Large intestine (tissue), 3 donors: ENCODE data around the gene ADGRB3. TPM values are rescaled to one million over a fixed set of nuclear protein-coding genes. Genes with fewer than 3 reads are reported as not detected.

Experiments
- DNase-seq, 2 donors: peaks; one replicate each; pipeline versions ENCODE4 v3.0.0 to v3.0.0-alpha.2; 2013
- H3K27ac ChIP-seq: one replicate; pipeline ENCODE4 v1.5.1; 2013; ENCODE audit warnings: low read length
- H3K27me3 ChIP-seq: 2 replicates; pipeline ENCODE4 v1.6.1; 2013; ENCODE audit warnings: low read length; ENCODE audit not compliant: control insufficient read depth, insufficient read depth
- H3K36me3 ChIP-seq: 2 replicates; pipeline ENCODE4 v1.6.1; 2013; ENCODE audit warnings: low read length; ENCODE audit not compliant: control insufficient read depth, insufficient read depth
- H3K4me1 ChIP-seq: one replicate; pipeline ENCODE4 v1.6.1; 2013; ENCODE audit warnings: low read length; ENCODE audit not compliant: control insufficient read depth, insufficient read depth
- H3K4me3 ChIP-seq: one replicate; pipeline ENCODE4 v1.5.1; 2013; ENCODE audit warnings: low read length
- H3K9me3 ChIP-seq: one replicate; pipeline ENCODE4 v1.6.1; 2013; ENCODE audit warnings: mild to moderate bottlenecking, low read depth, low read length, moderate library complexity; ENCODE audit not compliant: control insufficient read depth
- WGBS: methylation state at CpG from one replicate; pipeline ENCODE4 v1.1.5; 2013; ENCODE audit warnings: low lambda C conversion rate; ENCODE audit not compliant: insufficient coverage; 5-methylcytosine and 5-hydroxymethylcytosine counted together
- polyA plus RNA-seq: library from polyadenylated mRNA; unstranded; fragments of 120-200 nt; gene quantifications from one replicate; pipeline ENCODE4 v1.2.1, GENCODE V29; 2013

Gene ADGRB3
- polyA plus RNA-seq, 1 donor = 8.3 TPM

DNA sequence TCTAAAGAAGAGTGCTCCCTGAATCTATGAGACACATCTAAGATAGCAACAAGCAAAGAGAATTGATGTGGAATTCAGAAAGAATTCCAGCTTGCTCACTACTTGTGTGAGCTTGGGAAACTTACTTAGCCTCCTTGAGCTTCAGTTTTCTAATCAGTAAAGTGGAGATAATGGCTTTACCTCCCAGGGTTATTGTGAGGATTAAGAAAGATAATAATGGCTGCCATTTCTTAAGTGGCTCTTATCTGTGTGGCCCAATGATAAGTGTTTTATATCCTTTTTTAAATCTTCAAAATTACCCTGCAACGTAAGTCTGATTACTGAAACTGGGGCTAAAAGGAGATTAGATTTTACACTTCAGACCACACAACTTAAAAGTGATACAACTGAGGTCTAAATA is 743.2 kb downstream of the ADGRB3 start:
- WGBS = no CpG with 5 or more reads among the region's 1 CpG
- no peaks in the 10 kb centered on the region for H3K27me3 ChIP-seq
- no peak overlapping the region for H3K4me3 ChIP-seq
- H3K36me3 ChIP-seq = no peaks in the 10 kb centered on the region
- no peak overlapping the region for H3K27ac ChIP-seq
- no peaks in the 10 kb centered on the region for H3K4me1 ChIP-seq
- DNase-seq = no peak
- no peaks in the 10 kb centered on the region for H3K9me3 ChIP-seq

DNA sequence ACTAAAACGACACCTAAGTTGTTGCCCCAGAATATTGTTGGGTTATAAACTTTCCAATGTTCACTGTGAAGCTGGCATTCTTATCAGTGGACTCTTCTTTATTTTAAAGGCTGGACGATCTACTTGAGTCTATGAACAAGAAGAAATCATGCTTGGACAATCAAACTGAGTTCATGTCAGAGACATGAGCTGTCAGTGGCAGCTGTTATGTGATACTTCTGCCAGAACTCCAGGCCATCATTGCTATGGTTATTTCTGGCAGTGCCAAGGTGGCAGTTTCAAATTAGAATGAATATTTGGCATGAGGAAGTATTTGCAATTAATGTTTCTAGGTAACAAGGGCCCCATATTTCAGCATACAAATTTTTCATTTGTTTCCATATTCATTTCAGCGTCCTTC is 744.4 kb downstream of the ADGRB3 start:
- 60% methylated on average over 2 of the region's 3 CpGs for WGBS
- no peak for DNase-seq

DNA sequence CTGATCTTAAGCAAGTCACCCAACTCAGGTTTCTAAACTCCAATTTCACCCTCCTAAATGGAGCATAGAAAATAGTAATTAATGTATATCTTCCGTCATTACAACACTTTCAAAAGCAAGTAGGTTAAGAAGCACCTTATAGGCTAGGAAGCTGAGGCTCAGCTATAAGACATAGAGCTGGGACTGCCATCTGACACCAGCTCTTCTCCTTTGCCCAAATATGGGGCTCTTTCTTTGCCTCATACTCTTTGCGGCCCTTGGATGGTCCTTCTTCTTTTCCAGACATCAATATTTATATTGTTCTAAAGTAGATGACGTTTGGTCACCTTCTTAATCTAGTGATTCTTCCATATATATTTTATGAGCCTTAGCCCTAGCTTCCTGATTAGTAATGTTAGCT is 748.5 kb downstream of the ADGRB3 start:
- WGBS = 55% methylated on average over 2 of the region's 3 CpGs
- Histone ChIP-seq H3K4me1 (no peaks in the 10 kb centered on the region), H3K9me3 (no peaks in the 10 kb centered on the region), H3K27me3 (no peaks in the 10 kb centered on the region), H3K27ac (no peak overlapping the region), H3K4me3 (no peak overlapping the region), H3K36me3 (no peaks in the 10 kb centered on the region)
- no peak for DNase-seq

More for the DNA sequence above, 744.4 kb downstream of the ADGRB3 start:
- H3K27ac ChIP-seq = no peak overlapping the region
- H3K36me3 ChIP-seq = no peaks in the 10 kb centered on the region
- H3K4me3 ChIP-seq = no peak overlapping the region
- H3K9me3 ChIP-seq = no peaks in the 10 kb centered on the region
- no peaks in the 10 kb centered on the region for H3K27me3 ChIP-seq
- no peaks in the 10 kb centered on the region for H3K4me1 ChIP-seq

DNA sequence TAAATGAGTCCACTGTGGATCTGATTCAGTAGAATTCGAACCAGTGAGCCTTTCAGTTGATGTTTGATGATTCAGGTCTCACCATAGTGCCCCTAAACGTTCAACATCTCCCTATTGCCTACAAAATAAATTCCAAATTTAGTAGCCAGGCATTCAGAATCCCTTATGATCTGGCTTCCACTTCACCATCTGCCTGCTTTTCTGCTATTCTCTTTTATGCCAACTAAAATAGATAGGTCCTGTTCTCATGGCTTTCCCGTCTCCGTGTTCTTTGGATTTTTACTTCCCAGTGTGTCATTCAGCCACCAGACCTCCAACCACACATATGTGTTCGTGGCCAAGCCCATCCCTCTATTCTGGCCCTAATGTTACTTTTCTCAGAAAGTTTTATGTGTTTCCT is 751.3 kb downstream of the ADGRB3 start:
- DNase-seq = no peak
- Histone ChIP-seq H3K36me3 (no peaks in the 10 kb centered on the region), H3K9me3 (no peaks in the 10 kb centered on the region), H3K4me3 (no peak overlapping the region), H3K4me1 (no peaks in the 10 kb centered on the region), H3K27me3 (no peaks in the 10 kb centered on the region), H3K27ac (no peak overlapping the region)
- WGBS = no CpG with 5 or more reads among the region's 5 CpGs

DNA sequence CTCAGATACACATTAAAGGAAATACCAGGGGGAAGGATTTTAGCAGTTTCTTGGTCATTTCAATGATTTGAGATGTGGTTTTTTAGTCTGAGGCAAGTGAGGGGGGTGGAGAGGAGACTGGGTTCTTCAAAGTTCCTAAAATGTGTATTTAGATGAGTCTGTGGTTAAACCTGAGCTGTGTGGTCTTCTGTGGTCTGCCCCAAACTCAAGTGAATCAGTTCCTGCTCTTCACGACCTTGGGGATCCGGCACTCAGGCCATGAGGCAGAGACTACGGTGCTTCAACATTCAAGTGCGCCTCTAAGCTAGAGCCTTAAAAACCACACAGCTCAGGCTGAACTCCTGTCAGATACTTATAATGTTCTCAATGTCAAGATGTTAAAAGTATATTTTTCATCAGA is 755.0 kb downstream of the ADGRB3 start:
- Histone ChIP-seq H3K4me1 (no peaks in the 10 kb centered on the region), H3K27ac (no peak overlapping the region), H3K4me3 (no peak overlapping the region), H3K9me3 (no peaks in the 10 kb centered on the region), H3K36me3 (no peaks in the 10 kb centered on the region), H3K27me3 (no peaks in the 10 kb centered on the region)
- no peak for DNase-seq
- no CpG with 5 or more reads among the region's 4 CpGs for WGBS

DNA sequence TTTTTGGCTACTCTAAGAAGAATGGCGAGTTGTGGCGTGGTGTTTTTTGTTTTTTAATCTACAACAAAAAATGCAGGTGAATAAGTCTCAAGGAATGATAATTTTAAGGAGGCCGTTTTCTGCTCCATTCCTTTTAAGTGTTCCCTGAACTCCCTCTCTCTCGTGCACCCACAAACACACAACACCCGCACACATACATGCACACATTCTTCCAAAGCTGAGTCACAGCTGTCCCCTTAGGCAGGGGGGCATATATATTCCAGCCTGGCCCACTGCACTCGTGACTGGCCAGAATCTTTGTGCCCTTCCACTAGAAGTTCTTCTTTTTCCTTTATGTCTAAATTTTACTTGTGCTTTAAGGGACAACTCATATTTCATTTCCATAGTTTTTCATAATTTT is 756.0 kb downstream of the ADGRB3 start:
- Histone ChIP-seq H3K27me3 (no peaks in the 10 kb centered on the region), H3K9me3 (no peaks in the 10 kb centered on the region), H3K4me3 (no peak overlapping the region), H3K36me3 (no peaks in the 10 kb centered on the region), H3K27ac (no peak overlapping the region), H3K4me1 (no peaks in the 10 kb centered on the region)
- DNase-seq = no peak
- WGBS = 95% methylated on average over 3 of the region's 6 CpGs

DNA sequence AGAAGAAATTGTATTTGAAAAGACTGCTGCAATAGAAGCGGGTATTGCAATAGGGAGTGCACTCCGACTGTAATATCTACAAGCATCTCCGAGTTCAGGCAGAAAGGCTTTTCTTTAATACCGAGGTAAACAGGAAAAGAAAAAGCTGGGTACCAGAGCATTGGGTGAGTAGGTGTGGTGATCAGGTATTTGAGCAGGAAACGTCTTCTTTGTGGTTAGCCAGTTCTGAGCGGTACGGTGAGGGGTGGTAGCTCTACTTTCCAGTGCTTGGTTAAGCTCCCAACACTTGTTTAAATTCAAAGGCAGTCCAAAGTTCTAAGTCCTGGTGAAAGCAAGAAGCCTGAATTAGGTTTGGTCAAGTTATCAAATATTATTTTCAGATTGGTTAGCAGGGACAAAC is 757.7 kb downstream of the ADGRB3 start:
- H3K4me1 ChIP-seq = no peaks in the 10 kb centered on the region
- no peak overlapping the region for H3K27ac ChIP-seq
- H3K27me3 ChIP-seq = no peaks in the 10 kb centered on the region
- H3K36me3 ChIP-seq = no peaks in the 10 kb centered on the region
- H3K4me3 ChIP-seq = no peak overlapping the region
- WGBS = 83% methylated on average over 2 of the region's 7 CpGs
- DNase-seq = no peak
- H3K9me3 ChIP-seq = no peaks in the 10 kb centered on the region

DNA sequence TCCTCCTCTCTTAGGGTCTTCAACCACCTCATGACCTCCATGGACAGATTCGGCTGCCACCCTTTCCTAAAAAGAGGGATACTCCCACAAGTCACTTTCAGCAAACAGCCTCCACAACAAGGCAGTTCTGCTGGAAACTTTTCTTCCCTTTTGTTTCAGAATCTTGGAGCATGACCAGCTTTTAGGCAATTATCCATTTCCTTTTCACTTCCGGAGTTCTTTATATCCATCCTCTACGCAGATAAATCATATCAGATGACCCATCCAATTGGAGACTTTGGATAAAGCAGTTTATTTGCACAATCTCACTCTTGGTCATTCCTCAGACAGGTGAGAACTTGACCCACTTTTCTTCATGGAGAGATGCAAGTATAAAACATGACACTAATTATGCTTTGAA is 763.2 kb downstream of the ADGRB3 start:
- WGBS = 48% methylated on average over 2 of the region's 3 CpGs
- Histone ChIP-seq H3K27me3 (no peaks in the 10 kb centered on the region), H3K9me3 (no peaks in the 10 kb centered on the region), H3K27ac (no peak overlapping the region), H3K4me3 (no peak overlapping the region), H3K4me1 (no peaks in the 10 kb centered on the region), H3K36me3 (no peaks in the 10 kb centered on the region)
- no peak for DNase-seq

DNA sequence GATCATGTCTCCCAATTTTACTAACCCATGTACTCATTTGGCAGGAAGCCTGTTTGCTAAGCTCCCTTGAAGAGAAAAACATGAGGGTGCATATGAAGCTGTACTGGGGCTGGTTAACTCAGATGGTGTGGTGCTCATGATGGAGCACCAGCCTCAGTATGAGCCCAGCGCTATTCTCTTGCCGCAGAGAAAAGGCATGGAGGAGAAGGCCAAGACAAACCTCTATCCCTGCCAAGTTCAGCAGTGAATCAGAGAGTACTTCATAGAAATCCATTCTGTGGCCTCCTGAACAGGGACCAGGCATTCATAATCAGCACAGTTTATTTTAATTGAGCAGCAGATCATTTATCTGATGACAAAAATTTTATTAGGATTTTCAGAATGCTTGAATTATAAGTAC is 763.6 kb downstream of the ADGRB3 start:
- Histone ChIP-seq H3K27me3 (no peaks in the 10 kb centered on the region), H3K4me3 (no peak overlapping the region), H3K36me3 (no peaks in the 10 kb centered on the region), H3K9me3 (no peaks in the 10 kb centered on the region), H3K4me1 (no peaks in the 10 kb centered on the region), H3K27ac (no peak overlapping the region)
- no peak for DNase-seq
- no CpG with 5 or more reads among the region's 2 CpGs for WGBS

DNA sequence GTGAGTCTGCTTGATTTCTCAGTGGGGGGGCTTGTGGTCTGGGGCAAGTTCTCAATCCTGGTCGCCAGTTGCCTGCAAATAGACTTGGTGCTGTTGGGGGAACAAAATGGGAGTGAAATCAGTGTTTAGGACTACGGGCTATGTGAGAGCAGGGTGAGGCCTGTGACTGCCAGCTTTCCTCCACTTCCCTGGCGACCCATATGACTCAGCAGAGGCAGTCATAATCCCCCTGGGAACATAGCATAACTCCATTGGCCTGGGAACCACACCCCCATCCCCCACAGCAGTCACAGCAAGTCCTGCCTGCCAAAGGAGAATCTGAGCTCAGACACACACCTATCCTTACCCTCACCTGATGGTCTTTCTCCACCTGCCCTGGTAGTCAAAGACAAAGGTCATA is 773.8 kb downstream of the ADGRB3 start:
- Histone ChIP-seq H3K4me3 (no peak overlapping the region), H3K36me3 (no peaks in the 10 kb centered on the region)
- no CpG with 5 or more reads among the region's 3 CpGs for WGBS

DNA sequence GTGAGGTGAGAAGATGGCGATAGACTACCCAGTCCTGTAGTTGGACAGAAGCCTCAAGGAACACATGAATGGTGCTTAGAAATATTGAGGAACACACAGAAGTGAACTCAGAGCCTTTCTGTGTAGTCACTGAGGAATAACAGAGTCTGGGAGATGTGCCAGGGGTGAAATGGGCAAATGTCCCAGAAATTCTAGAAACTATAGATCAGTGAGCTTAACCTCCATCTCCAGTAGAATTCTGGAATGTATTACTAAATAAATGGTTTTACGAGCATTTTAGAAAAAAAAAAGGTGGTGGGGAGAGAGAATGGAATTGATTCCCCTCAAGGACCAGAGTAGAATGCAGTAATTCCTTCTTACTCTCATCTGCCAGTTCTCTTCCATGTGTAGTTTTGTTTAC is 781.7 kb downstream of the ADGRB3 start:
- no peaks in the 10 kb centered on the region for H3K27me3 ChIP-seq
- DNase-seq = no peak
- H3K9me3 ChIP-seq = no peaks in the 10 kb centered on the region
- no peaks in the 10 kb centered on the region for H3K4me1 ChIP-seq
- H3K27ac ChIP-seq = no peak overlapping the region
- WGBS = 100% methylated on average over 1 of the region's 2 CpGs
- H3K4me3 ChIP-seq = no peak overlapping the region
- H3K36me3 ChIP-seq = no peaks in the 10 kb centered on the region

More for the DNA sequence above, 773.8 kb downstream of the ADGRB3 start:
- Histone ChIP-seq H3K9me3 (no peaks in the 10 kb centered on the region), H3K27ac (no peak overlapping the region), H3K27me3 (no peaks in the 10 kb centered on the region), H3K4me1 (no peaks in the 10 kb centered on the region)
- DNase-seq = no peak
